HEK293 (cell line): ENCODE results near the gene RXRG.

ENCODE experiments used
- CTCF ChIA-PET: fragments of 350-600 bp; formaldehyde crosslinking; extraction: SDS; loops from one replicate; lab custom pipeline; 2021; ENCODE audit warnings: antibody characterized with exemption; lab: Yijun Ruan, JAX
- POLR2A ChIA-PET: fragments of 300-600 bp; formaldehyde crosslinking; extraction: SDS; loops from one replicate; lab custom pipeline; 2020; ENCODE audit warnings: antibody characterized with exemption, inconsistent platforms; lab: Yijun Ruan, JAX
- H3K27ac ChIP-seq: fragments of 200-500 bp; sonication (Bioruptor generic); 2 replicates; pipeline ENCODE4 v1.5.1; 2014; ENCODE audit warnings: low read depth, low read length, control low read depth, inconsistent platforms; ENCODE audit errors: extremely low read depth
- H3K36me3 ChIP-seq, 2 experiments: fragments of 200-500 bp in 1 of 2; sonication (Bioruptor generic) in 1 of 2; 1 replicate in 1 of 2; 2 replicates in 1 of 2; pipeline ENCODE4 v1.5.1; 2014 to 2017; ENCODE audit warnings: inconsistent platforms in 2 of 2, low read length in 2 of 2; ENCODE audit not compliant: control insufficient read depth in 2 of 2, insufficient read depth in 1 of 2
- H3K4me1 ChIP-seq: fragments of 200-500 bp; sonication (Bioruptor generic); 2 replicates; pipeline ENCODE4 v1.5.1; 2014; ENCODE audit warnings: mild to moderate bottlenecking, low read length, inconsistent platforms; ENCODE audit not compliant: control insufficient read depth, insufficient read depth
- H3K4me3 ChIP-seq: 2 replicates; pipeline ENCODE4 v1.5.1; 2011; ENCODE audit warnings: low read depth, mild to moderate bottlenecking, control low read depth, low read length, moderate library complexity
- H3K9me3 ChIP-seq: fragments of 200-500 bp; sonication (Bioruptor generic); 2 replicates; pipeline ENCODE4 v1.5.1; 2014; ENCODE audit warnings: low read depth, low read length, inconsistent platforms; ENCODE audit not compliant: control insufficient read depth, insufficient read depth
- GLIS2 ChIP-seq: fragments of 450-650 bp; formaldehyde crosslinking; IDR thresholded peaks from 2 replicates; pipeline ENCODE4 v1.5.1; 2016; ENCODE audit warnings: missing biosample characterization, missing genetic modification characterization
- KLF1 ChIP-seq: fragments of 450-650 bp; formaldehyde crosslinking; IDR thresholded peaks from 2 replicates; pipeline ENCODE4 v1.5.1; 2016; ENCODE audit warnings: missing biosample characterization, missing genetic modification characterization
- MZF1 ChIP-seq: fragments of 450-650 bp; formaldehyde crosslinking; IDR thresholded peaks from 2 replicates; pipeline ENCODE4 v1.5.1; 2017; ENCODE audit warnings: missing biosample characterization, missing genetic modification characterization, borderline replicate concordance
- PRDM6 ChIP-seq: fragments of 450-650 bp; formaldehyde crosslinking; IDR thresholded peaks from 2 replicates; pipeline ENCODE4 v1.5.1; 2017; ENCODE audit warnings: missing biosample characterization, missing genetic modification characterization
- SCRT2 ChIP-seq: fragments of 450-650 bp; formaldehyde crosslinking; IDR thresholded peaks from 2 replicates; pipeline ENCODE4 v1.5.1; 2016; ENCODE audit warnings: missing biosample characterization, missing genetic modification characterization
- WT1 ChIP-seq: fragments of 450-650 bp; formaldehyde crosslinking; IDR thresholded peaks from 2 replicates; pipeline ENCODE4 v1.5.1; 2016; ENCODE audit warnings: missing biosample characterization, missing genetic modification characterization
- YY2 ChIP-seq: fragments of 450-650 bp; formaldehyde crosslinking; IDR thresholded peaks from 2 replicates; pipeline ENCODE4 v1.5.1; 2016; ENCODE audit warnings: missing biosample characterization, missing genetic modification characterization
- ZFP3 ChIP-seq: fragments of 450-650 bp; formaldehyde crosslinking; IDR thresholded peaks from 2 replicates; pipeline ENCODE4 v1.5.1; 2016; ENCODE audit warnings: low read depth, missing biosample characterization, missing genetic modification characterization
- ZNF169 ChIP-seq: fragments of 450-650 bp; formaldehyde crosslinking; IDR thresholded peaks from 2 replicates; pipeline ENCODE4 v1.5.1; 2016; ENCODE audit warnings: missing biosample characterization, missing genetic modification characterization
- ZNF335 ChIP-seq: fragments of 450-650 bp; formaldehyde crosslinking; conservative IDR thresholded peaks from 2 replicates; pipeline ENCODE4 v1.5.1; 2016; ENCODE audit warnings: missing biosample characterization, missing genetic modification characterization
- ZNF530 ChIP-seq: fragments of 450-650 bp; formaldehyde crosslinking; IDR thresholded peaks from 2 replicates; pipeline ENCODE4 v1.5.1; 2016; ENCODE audit warnings: low read depth, missing biosample characterization, missing genetic modification characterization
- ZNF664 ChIP-seq: fragments of 450-650 bp; formaldehyde crosslinking; IDR thresholded peaks from 2 replicates; pipeline ENCODE4 v1.5.1; 2016; ENCODE audit warnings: missing biosample characterization, missing genetic modification characterization
- ZNF777 ChIP-seq: fragments of 450-650 bp; formaldehyde crosslinking; IDR thresholded peaks from 2 replicates; pipeline ENCODE4 v1.5.1; 2017; ENCODE audit warnings: missing biosample characterization, missing genetic modification characterization, borderline replicate concordance
- TF ChIP-seq, protein P1 (sequence below): fragments of 450-650 bp; formaldehyde crosslinking; IDR thresholded peaks from 2 replicates; pipeline ENCODE4 v1.5.1; 2017; ENCODE audit warnings: missing biosample characterization, missing genetic modification characterization
- TF ChIP-seq, protein P2 (sequence below): fragments of 450-650 bp; formaldehyde crosslinking; conservative IDR thresholded peaks from 2 replicates; pipeline ENCODE4 v1.5.1; 2016; ENCODE audit warnings: low read depth, missing biosample characterization, missing genetic modification characterization

RXRG gene

DNA sequence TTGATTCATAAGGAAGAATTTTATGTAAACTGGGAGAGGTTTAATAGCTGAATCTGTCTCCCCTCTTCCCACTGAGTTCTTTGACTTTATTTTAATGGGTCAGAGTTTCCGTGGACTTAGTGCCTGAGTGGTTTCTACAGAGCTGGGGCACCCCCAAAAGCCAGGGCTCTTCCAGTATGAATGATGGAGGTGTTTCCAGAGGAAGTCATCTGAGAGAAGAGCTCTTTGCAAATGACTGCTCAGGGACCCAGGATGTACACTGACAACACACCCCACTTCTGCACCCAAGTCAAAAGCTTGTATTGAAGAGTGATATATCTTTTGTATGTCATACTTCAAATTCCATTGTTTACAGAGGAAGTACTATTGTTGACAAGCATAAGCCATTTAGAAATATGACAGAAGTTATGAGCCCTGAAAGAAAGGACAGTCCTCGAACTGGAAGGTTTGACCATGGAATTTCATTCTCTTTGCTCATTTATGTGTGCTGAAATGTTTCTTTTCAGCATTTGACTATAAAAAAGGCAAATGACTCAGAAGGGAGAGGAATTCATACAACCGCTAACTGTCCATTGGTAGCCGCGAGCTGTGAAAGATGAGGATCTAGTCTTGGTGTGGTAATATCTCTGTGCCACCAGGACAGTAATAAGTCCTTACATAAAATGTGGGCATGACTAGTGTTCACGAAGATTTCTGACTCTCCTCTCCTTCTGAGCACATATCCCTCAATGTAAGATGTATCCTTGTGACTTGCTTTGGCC is 63.0 kb downstream of the RXRG start:
- TF ChIP-seq ZNF169 (tag by site-specific recombination) (no peak), SCRT2 (no peak)
- TF ChIP-seq, all 188 proteins: peak for 0
- Histone ChIP-seq H3K4me3 (no peak overlapping the region), H3K27ac (no peak overlapping the region), H3K9me3 (no peaks in the 10 kb centered on the region), H3K36me3 (no peaks in the 10 kb centered on the region), H3K4me1 (no peaks in the 10 kb centered on the region)
- ChIA-PET POLR2A (no interaction called here), CTCF (interaction anchor here (0.7 to 4.5 kb wide), 6 partner anchors 11 to 238 kb away, joined by 3 to 27 read pairs (median 3); no protein-coding TSS in a partner anchor)

GRCh38 chr1:165376811-165377311 is 68.1 kb downstream of the RXRG start:
- Histone ChIP-seq H3K9me3 (no peaks in the 10 kb centered on the region), H3K36me3 (no peaks in the 10 kb centered on the region), H3K27ac (peak overlapping the region; percentile 78; the same call in 1 of the 2 replicates), H3K4me3 (no peak overlapping the region), H3K4me1 (peaks cover 10% of the 10 kb centered on the region)
- ChIA-PET CTCF (interaction anchor here (0.7 to 3.8 kb wide), 4 partner anchors 10 to 147 kb away, joined by 3 to 27 read pairs (median 7); no protein-coding TSS in a partner anchor), POLR2A (interaction anchor here (1.1 to 1.5 kb wide), 3 partner anchors 8 to 16 kb away, joined by 3 to 6 read pairs (median 3); no protein-coding TSS in a partner anchor)
- TF ChIP-seq GLIS2 (tag by site-specific recombination): peak; percentile 82; the same call in 1 of the 2 replicates
- TF ChIP-seq MZF1 (tag by site-specific recombination): no peak
- TF ChIP-seq WT1 (tag by site-specific recombination): 0 out of 2 replicates have a peak, but pooled peaks have one; percentile 39
- no peak for TF ChIP-seq YY2
- TF ChIP-seq ZNF777 (tag by site-specific recombination): no peak
- TF ChIP-seq ZNF664 (tag by site-specific recombination): peak; percentile 84; the same call in 1 of the 2 replicates
- TF ChIP-seq ZNF335 (tag by site-specific recombination): 0 out of 2 replicates have a peak, but pooled peaks have one; percentile 65
- TF ChIP-seq, protein P1, sequence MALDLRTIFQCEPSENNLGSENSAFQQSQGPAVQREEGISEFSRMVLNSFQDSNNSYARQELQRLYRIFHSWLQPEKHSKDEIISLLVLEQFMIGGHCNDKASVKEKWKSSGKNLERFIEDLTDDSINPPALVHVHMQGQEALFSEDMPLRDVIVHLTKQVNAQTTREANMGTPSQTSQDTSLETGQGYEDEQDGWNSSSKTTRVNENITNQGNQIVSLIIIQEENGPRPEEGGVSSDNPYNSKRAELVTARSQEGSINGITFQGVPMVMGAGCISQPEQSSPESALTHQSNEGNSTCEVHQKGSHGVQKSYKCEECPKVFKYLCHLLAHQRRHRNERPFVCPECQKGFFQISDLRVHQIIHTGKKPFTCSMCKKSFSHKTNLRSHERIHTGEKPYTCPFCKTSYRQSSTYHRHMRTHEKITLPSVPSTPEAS (tag by site-specific recombination): no peak
- TF ChIP-seq, protein P2, sequence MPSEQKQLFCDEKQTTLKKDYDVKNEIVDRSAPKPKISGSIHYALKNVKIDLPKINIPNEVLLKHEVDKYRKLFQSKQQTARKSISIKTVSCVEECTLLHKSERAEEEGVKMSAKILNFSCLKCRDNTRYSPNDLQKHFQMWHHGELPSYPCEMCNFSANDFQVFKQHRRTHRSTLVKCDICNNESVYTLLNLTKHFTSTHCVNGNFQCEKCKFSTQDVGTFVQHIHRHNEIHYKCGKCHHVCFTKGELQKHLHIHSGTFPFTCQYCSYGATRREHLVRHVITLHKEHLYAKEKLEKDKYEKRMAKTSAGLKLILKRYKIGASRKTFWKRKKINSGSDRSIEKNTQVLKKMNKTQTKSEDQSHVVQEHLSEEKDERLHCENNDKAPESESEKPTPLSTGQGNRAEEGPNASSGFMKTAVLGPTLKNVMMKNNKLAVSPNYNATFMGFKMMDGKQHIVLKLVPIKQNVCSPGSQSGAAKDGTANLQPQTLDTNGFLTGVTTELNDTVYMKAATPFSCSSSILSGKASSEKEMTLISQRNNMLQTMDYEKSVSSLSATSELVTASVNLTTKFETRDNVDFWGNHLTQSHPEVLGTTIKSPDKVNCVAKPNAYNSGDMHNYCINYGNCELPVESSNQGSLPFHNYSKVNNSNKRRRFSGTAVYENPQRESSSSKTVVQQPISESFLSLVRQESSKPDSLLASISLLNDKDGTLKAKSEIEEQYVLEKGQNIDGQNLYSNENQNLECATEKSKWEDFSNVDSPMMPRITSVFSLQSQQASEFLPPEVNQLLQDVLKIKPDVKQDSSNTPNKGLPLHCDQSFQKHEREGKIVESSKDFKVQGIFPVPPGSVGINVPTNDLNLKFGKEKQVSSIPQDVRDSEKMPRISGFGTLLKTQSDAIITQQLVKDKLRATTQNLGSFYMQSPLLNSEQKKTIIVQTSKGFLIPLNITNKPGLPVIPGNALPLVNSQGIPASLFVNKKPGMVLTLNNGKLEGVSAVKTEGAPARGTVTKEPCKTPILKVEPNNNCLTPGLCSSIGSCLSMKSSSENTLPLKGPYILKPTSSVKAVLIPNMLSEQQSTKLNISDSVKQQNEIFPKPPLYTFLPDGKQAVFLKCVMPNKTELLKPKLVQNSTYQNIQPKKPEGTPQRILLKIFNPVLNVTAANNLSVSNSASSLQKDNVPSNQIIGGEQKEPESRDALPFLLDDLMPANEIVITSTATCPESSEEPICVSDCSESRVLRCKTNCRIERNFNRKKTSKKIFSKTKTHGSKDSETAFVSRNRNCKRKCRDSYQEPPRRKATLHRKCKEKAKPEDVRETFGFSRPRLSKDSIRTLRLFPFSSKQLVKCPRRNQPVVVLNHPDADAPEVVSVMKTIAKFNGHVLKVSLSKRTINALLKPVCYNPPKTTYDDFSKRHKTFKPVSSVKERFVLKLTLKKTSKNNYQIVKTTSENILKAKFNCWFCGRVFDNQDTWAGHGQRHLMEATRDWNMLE (tag by site-specific recombination): no peak
- no peak for TF ChIP-seq ZFP3
- no peak for TF ChIP-seq ZNF530
- TF ChIP-seq KLF1 (tag by site-specific recombination): 0 out of 2 replicates have a peak, but pooled peaks have one; percentile 3
- TF ChIP-seq PRDM6: no peak
